NB4 (cell line): ENCODE measurements around the gene DSTN.
A peak's percentile ranks its signal among the peaks of the same experiment; 100 is the strongest.

Source experiments
- DNase-seq: peaks from one replicate; pipeline ENCODE4 v3.0.0; 2010; ENCODE audit warnings: low read depth
- H3K4me3 ChIP-seq: one replicate; pipeline ENCODE4 v1.5.1; 2011; ENCODE audit warnings: mild to moderate bottlenecking, low read depth, low read length, moderate library complexity
- CTCF ChIP-seq: IDR thresholded peaks from one replicate; pipeline ENCODE4 v1.5.1; 2012; ENCODE audit warnings: low read depth, low read length
- MYC ChIP-seq: IDR thresholded peaks from 2 replicates; pipeline ENCODE4 v1.6.1; 2011; ENCODE audit warnings: low read depth, low read length
- POLR2A ChIP-seq: IDR thresholded peaks from 2 replicates; pipeline ENCODE4 v1.6.1; 2011; ENCODE audit warnings: mild to moderate bottlenecking; ENCODE audit not compliant: insufficient read length; ENCODE audit errors: extremely low read depth
- TF ChIP-seq, protein P1 (sequence below): IDR thresholded peaks from 2 replicates; pipeline ENCODE4 v1.6.1; 2011; ENCODE audit warnings: low read depth, low read length

DSTN gene

DNA sequence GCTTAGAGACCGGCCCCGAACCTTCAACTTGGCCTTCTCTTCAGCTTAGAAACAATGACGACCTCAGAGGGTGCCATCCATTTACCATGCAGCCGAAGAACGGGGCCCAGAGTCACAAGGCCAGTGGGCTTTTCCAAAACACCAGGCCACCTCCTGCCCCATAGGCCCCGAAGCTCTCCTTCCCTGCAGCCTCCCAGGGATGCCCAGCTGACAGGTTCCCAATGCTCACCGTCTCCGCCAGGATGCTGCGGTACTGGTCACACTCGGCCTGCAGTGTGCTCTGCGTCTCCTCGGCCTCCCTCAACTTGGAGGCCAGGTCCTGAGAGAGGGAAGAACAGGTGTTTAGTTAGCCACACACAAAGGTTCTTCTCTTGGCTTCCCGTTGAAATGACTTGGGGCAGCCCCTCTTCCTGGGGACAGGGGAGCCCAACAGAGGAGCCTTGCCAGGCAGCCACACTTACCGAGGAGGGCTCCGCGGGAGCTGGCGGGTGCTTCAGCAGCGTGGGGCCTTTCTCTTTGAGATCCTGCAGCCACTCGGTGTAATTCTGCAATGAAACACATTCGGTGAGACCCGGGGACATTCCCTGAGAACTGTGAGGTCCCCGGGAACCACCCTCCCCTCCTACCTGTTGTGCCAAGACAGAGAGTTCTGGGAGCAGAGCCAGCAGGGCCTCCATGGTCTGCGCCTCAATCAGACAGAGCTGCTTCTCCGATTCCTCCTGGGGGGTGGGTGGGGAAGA, 51.5 kb downstream of the DSTN start:
- no peak for DNase-seq
- H3K4me3 ChIP-seq = no peak overlapping the region
- no peak for TF ChIP-seq POLR2A
- TF ChIP-seq, protein P1, sequence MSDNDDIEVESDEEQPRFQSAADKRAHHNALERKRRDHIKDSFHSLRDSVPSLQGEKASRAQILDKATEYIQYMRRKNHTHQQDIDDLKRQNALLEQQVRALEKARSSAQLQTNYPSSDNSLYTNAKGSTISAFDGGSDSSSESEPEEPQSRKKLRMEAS = no peak
- TF ChIP-seq MYC = no peak
- no peak for TF ChIP-seq CTCF

DNA sequence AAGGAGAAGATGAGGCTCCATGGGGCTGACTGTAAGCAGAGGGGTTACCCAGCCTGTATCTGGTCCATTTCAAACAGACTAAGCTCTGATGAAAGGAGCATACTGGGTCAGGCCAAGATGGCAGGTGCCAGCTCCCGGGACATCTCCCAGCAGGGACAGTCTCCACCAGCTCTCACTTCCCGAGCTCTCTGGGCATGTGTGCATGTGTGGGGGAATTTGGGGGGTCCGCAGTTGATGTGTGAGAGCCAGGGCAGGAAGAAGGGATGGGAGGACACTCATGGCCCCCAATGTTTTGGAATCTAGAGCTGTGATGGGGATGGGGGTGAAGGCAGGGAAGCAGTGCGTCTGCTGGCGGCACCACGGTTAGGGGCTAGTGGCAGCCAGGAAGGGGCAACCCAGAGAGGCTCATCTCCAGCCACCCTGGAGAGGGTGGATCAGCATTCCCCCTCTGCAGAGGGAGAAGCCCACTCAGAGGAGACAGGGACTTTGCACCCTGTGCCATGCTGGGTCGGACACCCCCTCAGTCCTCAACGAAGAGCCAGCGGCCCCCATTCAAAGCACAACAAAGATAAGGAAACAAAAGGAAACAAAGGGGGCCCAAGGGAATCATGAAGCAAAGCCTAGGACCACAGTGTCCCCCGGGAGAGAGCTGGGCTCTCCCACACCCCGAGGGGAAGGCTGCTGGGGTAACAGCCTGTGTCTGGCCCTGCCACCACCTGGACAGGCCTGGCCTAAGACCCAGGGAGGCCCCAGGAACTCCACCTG, 52.4 kb downstream of the DSTN start:
- TF ChIP-seq MYC (no peak), CTCF (no peak), POLR2A (no peak)
- TF ChIP-seq, protein P1 = no peak
- H3K4me3 ChIP-seq = no peak overlapping the region
- DNase-seq = peak; percentile 55

- TF ChIP-seq, protein P1 = no peak
- TF ChIP-seq CTCF (no peak), MYC (no peak)
- DNase-seq = no peak
- no peak overlapping the region for H3K4me3 ChIP-seq
Observed at GRCh38 chr20:17622851-17623508, 53.1 kb downstream of the DSTN start.

- DNase-seq = no peak
Observed at GRCh38 chr20:17624070-17624469, 54.2 kb downstream of the DSTN start.

DNA sequence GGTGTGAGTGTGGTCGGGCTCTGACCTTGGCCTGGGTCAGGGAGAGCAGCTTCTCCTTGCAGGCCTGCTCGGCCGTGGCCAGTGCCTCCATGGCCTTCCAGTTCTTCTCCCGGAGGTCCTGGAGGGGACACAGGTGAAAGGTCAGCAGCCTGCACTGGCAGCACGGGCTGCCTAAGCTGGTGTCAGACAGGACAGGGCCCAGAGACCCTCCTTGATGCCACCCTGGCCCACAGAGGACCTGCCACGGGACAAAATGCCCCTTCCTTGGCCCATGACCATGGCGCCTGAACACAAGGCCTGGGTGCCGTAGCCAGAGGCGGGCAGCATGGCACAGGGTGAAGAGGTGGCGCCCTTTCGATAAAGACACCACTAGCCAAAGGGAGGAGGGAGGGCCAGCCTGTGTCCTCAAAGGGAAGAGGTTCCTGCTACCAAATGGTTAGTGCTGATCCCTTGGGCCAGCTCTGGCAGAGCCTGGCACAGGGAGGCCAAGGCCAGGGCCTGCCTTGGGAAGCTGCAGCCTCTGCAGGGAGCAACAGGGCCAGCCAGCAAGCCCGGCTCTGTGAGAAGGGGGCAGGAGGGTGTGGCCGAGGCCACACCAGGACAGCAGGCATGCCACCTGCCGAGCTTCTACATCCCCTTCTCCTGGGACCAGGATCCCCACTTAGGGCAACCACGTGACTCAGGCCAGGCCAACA, 54.8 kb downstream of the DSTN start:
- TF ChIP-seq MYC (no peak), POLR2A (no peak), CTCF (no peak)
- TF ChIP-seq, protein P1 = no peak
- no peak for DNase-seq
- no peak overlapping the region for H3K4me3 ChIP-seq

More at GRCh38 chr20:17624070-17624469, 54.2 kb downstream of the DSTN start:
- no peak overlapping the region for H3K4me3 ChIP-seq
- TF ChIP-seq, protein P1 = no peak
- TF ChIP-seq POLR2A = no peak
- TF ChIP-seq MYC = no peak
